ENCODE measurements around the gene GALNT11.
"Not testable (repeated sequence)": the region's sequence is repeated elsewhere in the genome, so short reads cannot be mapped to it uniquely, and the experiment has no call there.

The GALNT11 gene

DNA sequence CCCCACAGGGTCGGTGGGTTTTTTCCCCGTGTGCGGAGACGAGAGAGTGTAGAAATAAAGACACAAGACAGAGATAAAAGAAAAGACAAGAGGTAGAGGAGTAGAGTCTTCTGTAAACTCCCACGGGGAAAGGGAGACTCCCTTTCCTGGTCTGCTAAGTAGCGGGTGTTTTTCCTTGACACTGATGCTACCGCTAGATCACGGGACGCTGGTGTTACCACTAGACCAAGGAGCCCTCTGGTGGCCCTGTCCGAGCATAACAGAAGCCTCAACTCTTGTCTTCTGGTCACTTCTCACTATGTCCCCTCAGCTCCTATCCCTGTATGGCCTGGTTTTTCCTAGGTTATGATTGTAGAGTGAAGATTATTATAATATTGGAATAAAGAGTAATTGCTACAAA lies 4.6 kb downstream of the GALNT11 start:
- H3K4me1 ChIP-seq (ENCODE audit: control insufficient read depth, insufficient read depth, low read length): peaks cover 17% of the 10 kb centered on the region
- not testable (repeated sequence) for H3K27me3 ChIP-seq (ENCODE audit: control insufficient read depth, insufficient read depth, low read length); H3K27ac ChIP-seq (ENCODE audit: low read depth, low read length); H3K9ac ChIP-seq (ENCODE audit: low read depth, low read length); H3K36me3 ChIP-seq (ENCODE audit: control insufficient read depth, insufficient read depth, low read length); H3K9me3 ChIP-seq (ENCODE audit: control insufficient read depth, insufficient read depth, low read length); H3K4me3 ChIP-seq (ENCODE audit: low read depth, low read length)

DNA sequence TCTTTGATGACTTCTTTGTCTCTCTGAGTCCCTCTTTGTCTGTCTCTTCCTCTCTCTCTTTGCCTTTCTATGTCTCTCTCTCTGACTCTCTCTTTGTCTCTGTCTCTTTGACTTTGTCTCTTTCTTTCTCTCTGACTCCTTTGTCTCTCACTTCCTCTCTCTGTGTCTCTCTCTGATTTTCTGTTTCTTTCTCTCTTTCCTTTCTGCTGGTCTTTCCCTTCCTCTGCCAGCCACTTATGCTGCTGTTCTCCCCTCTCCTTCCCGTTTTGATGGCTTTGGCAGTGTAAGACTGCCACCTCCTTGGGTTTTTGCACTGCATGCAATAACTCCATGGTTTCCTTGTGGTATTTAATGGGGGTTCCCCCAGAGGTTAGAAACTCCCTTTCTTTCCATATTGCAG lies 5.2 kb downstream of the GALNT11 start:
- H3K4me3 ChIP-seq (ENCODE audit: low read depth, low read length); H3K9me3 ChIP-seq (ENCODE audit: control insufficient read depth, insufficient read depth, low read length); H3K9ac ChIP-seq (ENCODE audit: low read depth, low read length); H3K27me3 ChIP-seq (ENCODE audit: control insufficient read depth, insufficient read depth, low read length); H3K27ac ChIP-seq (ENCODE audit: low read depth, low read length); H3K36me3 ChIP-seq (ENCODE audit: control insufficient read depth, insufficient read depth, low read length): not testable (repeated sequence)
- peaks cover 17% of the 10 kb centered on the region for H3K4me1 ChIP-seq (ENCODE audit: control insufficient read depth, insufficient read depth, low read length)

GRCh38 chr7:152035817-152036216 lies 10.3 kb downstream of the GALNT11 start:
- Histone ChIP-seq H3K36me3 (ENCODE audit: control insufficient read depth, insufficient read depth, low read length) (no peaks in the 10 kb centered on the region), H3K4me1 (ENCODE audit: control insufficient read depth, insufficient read depth, low read length) (peaks cover 10% of the 10 kb centered on the region), H3K9me3 (ENCODE audit: control insufficient read depth, insufficient read depth, low read length) (peaks cover 8% of the 10 kb centered on the region; the same call in 1 of the 2 replicates), H3K27ac (ENCODE audit: low read depth, low read length) (no peak overlapping the region), H3K4me3 (ENCODE audit: low read depth, low read length) (peak overlapping the region; percentile 41), H3K27me3 (ENCODE audit: control insufficient read depth, insufficient read depth, low read length) (no peaks in the 10 kb centered on the region), H3K9ac (ENCODE audit: low read depth, low read length) (no peak overlapping the region)

DNA sequence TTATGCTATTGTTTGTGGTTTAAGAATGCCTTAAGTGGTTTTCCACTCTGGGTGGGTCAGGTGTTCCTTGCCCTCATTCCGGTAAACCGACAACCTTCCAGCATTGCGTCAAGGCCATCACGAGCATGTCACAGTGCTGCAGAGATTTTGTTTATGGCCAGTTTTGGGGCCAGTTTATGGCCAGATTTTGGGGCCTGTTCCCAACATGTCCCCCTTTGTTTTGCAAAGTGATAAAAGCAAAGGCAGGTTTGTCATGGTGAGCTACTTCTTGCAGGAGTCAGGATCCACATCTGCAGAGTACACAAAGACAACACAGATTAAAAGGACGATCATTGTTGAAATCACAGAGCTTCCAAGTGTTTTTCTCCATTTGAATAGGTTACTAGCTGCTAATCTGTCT lies 12.9 kb downstream of the GALNT11 start:
- H3K4me1 ChIP-seq (ENCODE audit: control insufficient read depth, insufficient read depth, low read length): peaks cover 10% of the 10 kb centered on the region
- H3K27ac ChIP-seq (ENCODE audit: low read depth, low read length); H3K27me3 ChIP-seq (ENCODE audit: control insufficient read depth, insufficient read depth, low read length); H3K9ac ChIP-seq (ENCODE audit: low read depth, low read length); H3K4me3 ChIP-seq (ENCODE audit: low read depth, low read length); H3K36me3 ChIP-seq (ENCODE audit: control insufficient read depth, insufficient read depth, low read length); H3K9me3 ChIP-seq (ENCODE audit: control insufficient read depth, insufficient read depth, low read length): not testable (repeated sequence)

GRCh38 chr7:152043086-152043485 lies 17.6 kb downstream of the GALNT11 start:
- H3K27me3 ChIP-seq (ENCODE audit: control insufficient read depth, insufficient read depth, low read length); H3K4me3 ChIP-seq (ENCODE audit: low read depth, low read length); H3K4me1 ChIP-seq (ENCODE audit: control insufficient read depth, insufficient read depth, low read length); H3K36me3 ChIP-seq (ENCODE audit: control insufficient read depth, insufficient read depth, low read length); H3K27ac ChIP-seq (ENCODE audit: low read depth, low read length); H3K9ac ChIP-seq (ENCODE audit: low read depth, low read length): not testable (repeated sequence)
- peaks cover 22% of the 10 kb centered on the region for H3K9me3 ChIP-seq (ENCODE audit: control insufficient read depth, insufficient read depth, low read length)

DNA sequence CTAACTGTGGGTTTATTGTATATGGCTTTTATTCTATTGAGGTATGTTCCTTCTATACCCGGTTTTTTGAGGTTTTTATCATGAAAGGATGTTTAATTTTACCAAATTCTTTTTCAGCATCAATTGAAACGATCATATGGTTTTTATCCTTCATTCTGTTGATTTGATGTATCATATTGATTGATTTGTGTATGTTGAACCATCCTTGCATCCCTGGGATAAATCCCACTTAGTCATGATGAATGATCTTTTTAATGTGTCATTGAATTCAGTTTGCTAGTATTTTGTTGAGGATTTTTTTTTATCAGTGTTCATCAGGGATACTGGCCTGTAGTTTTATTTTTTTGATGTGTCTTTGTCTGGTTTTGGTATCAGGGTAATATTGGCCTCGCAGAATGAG lies 19.4 kb downstream of the GALNT11 start:
- H3K9me3 ChIP-seq (ENCODE audit: control insufficient read depth, insufficient read depth, low read length): peaks cover 15% of the 10 kb centered on the region
- not testable (repeated sequence) for H3K27ac ChIP-seq (ENCODE audit: low read depth, low read length); H3K4me1 ChIP-seq (ENCODE audit: control insufficient read depth, insufficient read depth, low read length); H3K4me3 ChIP-seq (ENCODE audit: low read depth, low read length); H3K36me3 ChIP-seq (ENCODE audit: control insufficient read depth, insufficient read depth, low read length); H3K27me3 ChIP-seq (ENCODE audit: control insufficient read depth, insufficient read depth, low read length); H3K9ac ChIP-seq (ENCODE audit: low read depth, low read length)

- Histone ChIP-seq H3K27me3 (ENCODE audit: control insufficient read depth, insufficient read depth, low read length) (no peaks in the 10 kb centered on the region), H3K4me1 (ENCODE audit: control insufficient read depth, insufficient read depth, low read length) (peaks cover 13% of the 10 kb centered on the region)
Observed at GRCh38 chr7:152046531-152046930, 21.1 kb downstream of the GALNT11 start.

DNA sequence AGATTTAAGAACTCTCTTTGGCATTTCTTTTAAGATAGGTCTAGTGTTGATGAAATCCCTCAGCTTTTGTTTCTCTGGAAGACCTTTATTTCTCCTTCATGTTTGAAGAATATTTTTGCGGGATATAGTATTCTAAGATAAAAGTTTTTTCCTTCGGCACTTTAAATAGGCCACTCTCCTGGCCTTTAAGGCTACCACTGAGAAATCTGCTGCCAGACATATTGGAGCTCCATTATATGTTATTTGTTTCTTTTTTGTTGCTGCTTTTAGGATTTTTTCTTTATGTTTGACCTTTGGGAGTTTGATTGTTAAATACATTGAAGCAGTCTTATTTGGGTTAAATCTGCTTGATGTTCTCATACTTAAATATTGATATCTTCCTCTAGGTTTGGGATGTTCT lies 22.6 kb downstream of the GALNT11 start:
- Histone ChIP-seq H3K9me3 (ENCODE audit: control insufficient read depth, insufficient read depth, low read length) (peaks cover 15% of the 10 kb centered on the region), H3K9ac (ENCODE audit: low read depth, low read length) (no peak overlapping the region), H3K36me3 (ENCODE audit: control insufficient read depth, insufficient read depth, low read length) (no peaks in the 10 kb centered on the region), H3K27ac (ENCODE audit: low read depth, low read length) (no peak overlapping the region), H3K4me1 (ENCODE audit: control insufficient read depth, insufficient read depth, low read length) (peaks cover 21% of the 10 kb centered on the region), H3K27me3 (ENCODE audit: control insufficient read depth, insufficient read depth, low read length) (no peaks in the 10 kb centered on the region), H3K4me3 (ENCODE audit: low read depth, low read length) (no peak overlapping the region)

More at GRCh38 chr7:152046531-152046930, 21.1 kb downstream of the GALNT11 start:
- Histone ChIP-seq H3K36me3 (ENCODE audit: control insufficient read depth, insufficient read depth, low read length) (no peaks in the 10 kb centered on the region), H3K9ac (ENCODE audit: low read depth, low read length) (no peak overlapping the region), H3K4me3 (ENCODE audit: low read depth, low read length) (no peak overlapping the region), H3K27ac (ENCODE audit: low read depth, low read length) (no peak overlapping the region), H3K9me3 (ENCODE audit: control insufficient read depth, insufficient read depth, low read length) (peaks cover 15% of the 10 kb centered on the region)

GRCh38 chr7:152050547-152050971 lies 25.1 kb downstream of the GALNT11 start:
- H3K27me3 ChIP-seq (ENCODE audit: control insufficient read depth, insufficient read depth, low read length): no peaks in the 10 kb centered on the region
- H3K4me3 ChIP-seq (ENCODE audit: low read depth, low read length): no peak overlapping the region
- no peak overlapping the region for H3K27ac ChIP-seq (ENCODE audit: low read depth, low read length)

DNA sequence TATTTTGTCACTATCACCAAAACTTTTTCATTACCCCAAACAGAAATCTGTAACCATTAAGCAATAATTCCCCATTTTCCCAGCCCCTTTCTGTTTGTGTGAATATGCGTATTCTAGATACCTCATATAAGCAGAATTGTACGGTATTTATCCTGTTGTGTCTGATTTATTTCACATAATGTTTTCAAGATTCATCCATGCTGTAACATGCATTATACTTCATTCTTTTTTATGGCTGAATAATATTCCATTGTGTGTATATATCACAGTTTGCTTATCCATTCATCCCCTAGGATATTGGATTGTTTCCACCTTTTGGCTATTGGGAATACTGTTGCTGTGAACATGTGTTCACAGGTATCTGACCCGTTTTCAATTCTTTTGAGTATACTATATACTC lies 26.5 kb downstream of the GALNT11 start:
- Histone ChIP-seq H3K9me3 (ENCODE audit: control insufficient read depth, insufficient read depth, low read length) (no peaks in the 10 kb centered on the region), H3K9ac (ENCODE audit: low read depth, low read length) (no peak overlapping the region), H3K36me3 (ENCODE audit: control insufficient read depth, insufficient read depth, low read length) (no peaks in the 10 kb centered on the region), H3K27ac (ENCODE audit: low read depth, low read length) (no peak overlapping the region), H3K4me3 (ENCODE audit: low read depth, low read length) (no peak overlapping the region), H3K4me1 (ENCODE audit: control insufficient read depth, insufficient read depth, low read length) (peaks cover 35% of the 10 kb centered on the region), H3K27me3 (ENCODE audit: control insufficient read depth, insufficient read depth, low read length) (no peaks in the 10 kb centered on the region)

More at GRCh38 chr7:152050547-152050971, 25.1 kb downstream of the GALNT11 start:
- H3K36me3 ChIP-seq (ENCODE audit: control insufficient read depth, insufficient read depth, low read length): no peaks in the 10 kb centered on the region
- H3K9ac ChIP-seq (ENCODE audit: low read depth, low read length): no peak overlapping the region
- peaks cover 32% of the 10 kb centered on the region for H3K4me1 ChIP-seq (ENCODE audit: control insufficient read depth, insufficient read depth, low read length)
- H3K9me3 ChIP-seq (ENCODE audit: control insufficient read depth, insufficient read depth, low read length): no peaks in the 10 kb centered on the region

- H3K4me3 ChIP-seq (ENCODE audit: low read depth, low read length): no peak overlapping the region
- peaks cover 35% of the 10 kb centered on the region for H3K4me1 ChIP-seq (ENCODE audit: control insufficient read depth, insufficient read depth, low read length)
- no peaks in the 10 kb centered on the region for H3K9me3 ChIP-seq (ENCODE audit: control insufficient read depth, insufficient read depth, low read length)
- no peak overlapping the region for H3K9ac ChIP-seq (ENCODE audit: low read depth, low read length)
- no peaks in the 10 kb centered on the region for H3K27me3 ChIP-seq (ENCODE audit: control insufficient read depth, insufficient read depth, low read length)
- H3K36me3 ChIP-seq (ENCODE audit: control insufficient read depth, insufficient read depth, low read length): no peaks in the 10 kb centered on the region
- H3K27ac ChIP-seq (ENCODE audit: low read depth, low read length): no peak overlapping the region
Observed at GRCh38 chr7:152052771-152053170, 27.3 kb downstream of the GALNT11 start.
